ENCODE measurements around the gene FAM107A.

DNA sequence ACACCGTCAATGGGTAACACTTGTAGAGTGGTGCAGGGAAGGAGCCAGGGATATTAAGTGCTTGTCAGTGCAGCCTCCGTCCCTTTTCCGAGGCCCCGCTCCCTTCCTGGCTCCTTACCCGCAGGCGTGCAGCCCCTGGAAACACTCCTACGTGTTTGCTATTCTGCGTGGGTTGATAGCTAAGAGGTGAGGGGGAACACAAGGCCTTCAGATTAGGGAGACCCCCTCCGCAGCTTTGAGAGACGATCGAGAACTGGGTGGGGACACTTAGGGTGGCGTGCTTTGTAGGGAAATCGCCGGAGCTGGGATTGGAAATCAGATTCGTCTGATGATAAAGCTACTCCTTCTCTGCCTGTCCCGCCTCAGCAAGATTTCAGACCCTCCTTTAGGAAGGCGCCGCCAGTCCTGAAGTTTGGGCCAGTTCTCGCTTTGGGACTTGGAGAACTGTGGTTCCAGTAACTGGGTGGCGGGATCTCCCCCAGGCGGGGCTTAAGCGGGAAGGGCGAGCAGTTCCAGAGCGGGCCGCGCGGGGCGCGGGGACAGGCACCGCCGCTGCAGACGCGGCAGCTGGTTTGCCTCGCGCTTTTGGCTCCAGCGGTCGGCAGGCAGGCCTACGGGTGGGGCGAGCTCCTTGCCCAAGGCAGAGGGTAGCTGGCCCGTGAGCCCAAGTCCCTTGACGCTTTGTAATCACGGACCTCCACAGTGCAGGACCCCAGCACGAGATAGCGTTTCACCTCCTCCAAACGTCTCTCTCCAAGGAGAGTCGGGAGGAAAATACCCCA, 8.0 kb upstream of the FAM107A start:
- TF ChIP-seq POLR2A (IDR thresholded peaks at IDR 0.05) (no peak), POLR2AphosphoS5 (IDR thresholded peaks at IDR 0.05) (peak; percentile 29 to 72 (median 61))

Data from stomach (tissue), 4 donors.